Subcutaneous abdominal adipose tissue (tissue), 5 donors: ENCODE results near the gene CYP2W1.

Experiments
- H3K27ac ChIP-seq: one replicate; pipeline ENCODE4 v1.7.0; 2013; ENCODE audit warnings: low read depth, mild to moderate bottlenecking, inconsistent platforms, low read length, moderate library complexity
- H3K27me3 ChIP-seq, 5 donors: one replicate each; pipeline ENCODE4 v1.7.0; 2013; ENCODE audit warnings: low read length in 5 of 5, inconsistent platforms in 1 of 5; ENCODE audit not compliant: control insufficient read depth in 5 of 5, insufficient read depth in 4 of 5
- H3K36me3 ChIP-seq, 5 donors: one replicate each; pipeline ENCODE4 v1.7.0; 2013; ENCODE audit warnings: low read length in 5 of 5; ENCODE audit not compliant: control insufficient read depth in 5 of 5, insufficient read depth in 5 of 5
- H3K4me1 ChIP-seq, 5 donors: one replicate each; pipeline ENCODE4 v1.7.0; 2013; ENCODE audit warnings: low read length in 5 of 5, mild to moderate bottlenecking in 3 of 5, moderate library complexity in 1 of 5; ENCODE audit not compliant: control insufficient read depth in 5 of 5, insufficient read depth in 5 of 5
- H3K4me3 ChIP-seq, 5 donors: one replicate each; pipeline ENCODE4 v1.7.0; 2013; ENCODE audit warnings: low read length in 5 of 5, low read depth in 1 of 5
- H3K9ac ChIP-seq, 5 donors: one replicate each; pipeline ENCODE4 v1.7.0; 2013; ENCODE audit warnings: low read length in 5 of 5, mild to moderate bottlenecking in 4 of 5, moderate library complexity in 3 of 5
- H3K9me3 ChIP-seq, 5 donors: one replicate each; pipeline ENCODE4 v1.7.0; 2013; ENCODE audit warnings: low read length in 5 of 5; ENCODE audit not compliant: control insufficient read depth in 5 of 5
- donor health status: healthy.
- donor health status: healthy.
- donor health status: healthy.
- donor health status: healthy.
- donor health status: healthy.

Gene CYP2W1

GRCh38 chr7:951881-952547 lies 31.0 kb upstream of the CYP2W1 start:
- Histone ChIP-seq H3K4me1 (peaks cover 0 to 20% (median 13%) of the 10 kb centered on the region in 5 donors), H3K9me3 (no peaks in the 10 kb centered on the region), H3K27me3 (peaks cover 2 to 24% (median 19%) of the 10 kb centered on the region in 5 donors), H3K27ac (no peak overlapping the region), H3K4me3 (no peak overlapping the region), H3K9ac (peak overlapping the region in 1 of 5 donors; percentile 1), H3K36me3 (no peaks in the 10 kb centered on the region)

- H3K36me3 ChIP-seq, result no peaks in the 10 kb centered on the region
- H3K9me3 ChIP-seq, result no peaks in the 10 kb centered on the region
- peak overlapping the region in 1 of 5 donors; percentile 1 for H3K9ac ChIP-seq
- H3K27ac ChIP-seq, result no peak overlapping the region
- H3K4me3 ChIP-seq, result peak overlapping the region in 3 of 5 donors; percentile 47 to 62 (median 53)
- peaks cover 0 to 24% (median 19%) of the 10 kb centered on the region in 5 donors for H3K27me3 ChIP-seq
- H3K4me1 ChIP-seq, result peaks cover 0 to 27% (median 20%) of the 10 kb centered on the region in 5 donors
These were observed 30.2 kb upstream of the CYP2W1 start for GRCh38 chr7:952548-953441.

GRCh38 chr7:953547-954327 lies 29.2 kb upstream of the CYP2W1 start:
- Histone ChIP-seq H3K4me3 (peak overlapping the region in 4 of 5 donors; percentile 17 to 62 (median 50)), H3K4me1 (peaks cover 0 to 34% (median 26%) of the 10 kb centered on the region in 5 donors), H3K27ac (no peak overlapping the region), H3K36me3 (no peaks in the 10 kb centered on the region), H3K9ac (peak overlapping the region in 2 of 5 donors; percentile 3 to 43), H3K9me3 (no peaks in the 10 kb centered on the region), H3K27me3 (peaks cover 0 to 24% (median 19%) of the 10 kb centered on the region in 5 donors)

GRCh38 chr7:954330-955238 lies 28.4 kb upstream of the CYP2W1 start, which contains the start of gene ADAP1:
Gene ADAP1, minus strand, starts transcription at chr7:954680. Its CDS starts 203 bp downstream, at chr7:954477.
- Histone ChIP-seq H3K27me3 (peaks cover 0 to 20% (median 12%) of the 10 kb centered on the region in 5 donors), H3K4me1 (peaks cover 0 to 34% (median 26%) of the 10 kb centered on the region in 5 donors), H3K9me3 (no peaks in the 10 kb centered on the region), H3K27ac (no peak within 1 kb of the TSS), H3K36me3 (no peaks in the 10 kb centered on the region), H3K4me3 (peak within 1 kb of the TSS in 4 of 5 donors; percentile 17 to 62 (median 50)), H3K9ac (peak within 1 kb of the TSS in 2 of 5 donors; percentile 3 to 43)

GRCh38 chr7:956031-956430 lies 26.9 kb upstream of the CYP2W1 start:
- Histone ChIP-seq H3K4me3 (no peak overlapping the region), H3K27ac (no peak overlapping the region), H3K36me3 (no peaks in the 10 kb centered on the region), H3K4me1 (peaks cover 0 to 44% (median 26%) of the 10 kb centered on the region in 5 donors), H3K9ac (no peak overlapping the region), H3K27me3 (peaks cover 0 to 19% (median 17%) of the 10 kb centered on the region in 5 donors), H3K9me3 (no peaks in the 10 kb centered on the region)

- Histone ChIP-seq H3K27ac (no peak overlapping the region), H3K27me3 (peaks cover 0 to 16% (median 13%) of the 10 kb centered on the region in 5 donors), H3K4me3 (peak overlapping the region in 1 of 5 donors; percentile 35), H3K4me1 (peaks cover 0 to 42% (median 26%) of the 10 kb centered on the region in 5 donors), H3K9ac (peak overlapping the region in 1 of 5 donors; percentile 19), H3K9me3 (no peaks in the 10 kb centered on the region), H3K36me3 (no peaks in the 10 kb centered on the region)
These were observed 25.4 kb upstream of the CYP2W1 start for GRCh38 chr7:957418-958220.

- Histone ChIP-seq H3K4me3 (no peak overlapping the region), H3K9me3 (no peaks in the 10 kb centered on the region), H3K4me1 (peaks cover 0 to 40% (median 22%) of the 10 kb centered on the region in 5 donors), H3K27me3 (peaks cover 0 to 9% (median 7%) of the 10 kb centered on the region in 5 donors), H3K27ac (no peak overlapping the region), H3K36me3 (no peaks in the 10 kb centered on the region), H3K9ac (no peak overlapping the region)
These were observed 24.5 kb upstream of the CYP2W1 start for GRCh38 chr7:958221-959200.

GRCh38 chr7:959271-959670 lies 23.7 kb upstream of the CYP2W1 start:
- no peaks in the 10 kb centered on the region for H3K36me3 ChIP-seq
- peaks cover 0 to 9% (median 5%) of the 10 kb centered on the region in 5 donors for H3K27me3 ChIP-seq
- no peaks in the 10 kb centered on the region for H3K9me3 ChIP-seq
- no peak overlapping the region for H3K4me3 ChIP-seq
- no peak overlapping the region for H3K9ac ChIP-seq
- peaks cover 0 to 44% (median 26%) of the 10 kb centered on the region in 5 donors for H3K4me1 ChIP-seq
- H3K27ac ChIP-seq, result no peak overlapping the region
